GM12878 (cell line): ENCODE measurements around the gene COQ2. TPM values are rescaled to one million over a fixed set of nuclear protein-coding genes. Genes with fewer than 3 reads are reported as not detected.
A peak's percentile ranks its signal among the peaks of the same experiment; 100 is the strongest.

Source experiments
- BACH1 ChIP-seq: fragments of 450-650 bp; IDR thresholded peaks from 2 replicates; pipeline ENCODE4 v1.6.1; 2017; ENCODE audit warnings: mild to moderate bottlenecking, borderline replicate concordance
- CHD2 ChIP-seq: IDR thresholded peaks from 2 replicates; pipeline ENCODE4 v1.6.1; 2011; ENCODE audit warnings: low read depth, low read length, improper control_type of control experiment, borderline replicate concordance
- CHD4 ChIP-seq: fragments of 200-600 bp; sonication (generic); IDR thresholded peaks from 2 replicates; pipeline ENCODE4 v1.6.1; 2016; ENCODE audit warnings: mild to moderate bottlenecking
- HDGF ChIP-seq: fragments of 450-650 bp; IDR thresholded peaks from 2 replicates; pipeline ENCODE4 v1.6.1; 2016; ENCODE audit warnings: antibody characterized with exemption
- IRF3 ChIP-seq: fragments of 450-650 bp; IDR thresholded peaks from 2 replicates; pipeline ENCODE4 v1.6.1; 2014; ENCODE audit warnings: mild to moderate bottlenecking
- MEF2A ChIP-seq: IDR thresholded peaks from 2 replicates; pipeline ENCODE4 v1.6.1; 2011; ENCODE audit warnings: low read depth, mild to moderate bottlenecking, low read length, moderate library complexity; ENCODE audit not compliant: insufficient read depth
- NBN ChIP-seq: fragments of 450-650 bp; IDR thresholded peaks from 2 replicates; pipeline ENCODE4 v1.6.1; 2016
- NR2C2 ChIP-seq: IDR thresholded peaks from 2 replicates; pipeline ENCODE4 v1.6.1; 2011; ENCODE audit warnings: borderline replicate concordance, low read depth; ENCODE audit not compliant: control insufficient read depth, insufficient read length
- PKNOX1 ChIP-seq: fragments of 450-650 bp; IDR thresholded peaks from 2 replicates; pipeline ENCODE4 v1.6.1; 2016; ENCODE audit warnings: mild to moderate bottlenecking
- SIX5 ChIP-seq: IDR thresholded peaks from 2 replicates; pipeline ENCODE4 v1.6.1; 2011; ENCODE audit warnings: mild to moderate bottlenecking, low read depth, low read length, moderate library complexity; ENCODE audit not compliant: severe bottlenecking
- SKIL ChIP-seq: fragments of 450-650 bp; IDR thresholded peaks from 2 replicates; pipeline ENCODE4 v1.6.1; 2017; ENCODE audit warnings: mild to moderate bottlenecking, low read depth, inconsistent platforms; ENCODE audit not compliant: poor library complexity, severe bottlenecking
- YBX1 ChIP-seq: fragments of 450-650 bp; IDR thresholded peaks from 2 replicates; pipeline ENCODE4 v1.6.1; 2016; ENCODE audit warnings: antibody characterized with exemption
- YY1 ChIP-seq: IDR thresholded peaks from 2 replicates; pipeline ENCODE4 v1.6.1; 2011; ENCODE audit warnings: low read depth, mild to moderate bottlenecking, low read length
- ZZZ3 ChIP-seq: IDR thresholded peaks from 2 replicates; pipeline ENCODE4 v1.6.1; 2011; ENCODE audit warnings: low read depth; ENCODE audit not compliant: control insufficient read depth, insufficient read length
- polyA plus RNA-seq, 11 experiments: library from polyadenylated mRNA; depleted of rRNA in 4 of 11; unstranded in 6 of 11; stranded (reverse) in 5 of 11; fragments of >200 nt; fragmentation: Nextera tagmentation in 4 of 11; fragmentation: Illumina TruSeq in 1 of 11; extraction: Ambion mirVana in 4 of 11; extraction: Trizol in 1 of 11; gene quantifications; 1 replicate in 1 of 11; 2 replicates in 10 of 11; pipeline versions ENCODE4 v1.2.1 to v1.2.3, GENCODE V29; 2011 to 2016; ENCODE audit warnings: inconsistent platforms in 2 of 11, missing spikeins in 2 of 11, low read depth in 1 of 11
- total RNA-seq, 4 experiments: library from RNA; depleted of rRNA in 3 of 4; stranded (reverse); fragments of >200 nt in 3 of 4; fragmentation: Illumina TruSeq in 1 of 4; extraction: Trizol in 1 of 4; gene quantifications; 2 replicates each; pipeline versions ENCODE4 v1.2.1 to v1.2.3, GENCODE V29; 2013 to 2021
- TF ChIP-seq, protein P1 (sequence below): fragments of 450-650 bp; IDR thresholded peaks from 2 replicates; pipeline ENCODE4 v1.6.1; 2017; ENCODE audit warnings: mild to moderate bottlenecking, moderate library complexity
- TF ChIP-seq, protein P2 (sequence below): fragments of 450-650 bp; IDR thresholded peaks from 2 replicates; pipeline ENCODE4 v1.6.1; 2018; ENCODE audit warnings: mild to moderate bottlenecking, low read depth, moderate library complexity; ENCODE audit not compliant: partially characterized antibody

The COQ2 gene
- total and polyA plus RNA-seq, 10 of the 15 experiments (the other 5 are each of a cell fraction or from before 2014, with no cell fraction given): 5.0 to 46.7 (median 19.1) TPM

DNA sequence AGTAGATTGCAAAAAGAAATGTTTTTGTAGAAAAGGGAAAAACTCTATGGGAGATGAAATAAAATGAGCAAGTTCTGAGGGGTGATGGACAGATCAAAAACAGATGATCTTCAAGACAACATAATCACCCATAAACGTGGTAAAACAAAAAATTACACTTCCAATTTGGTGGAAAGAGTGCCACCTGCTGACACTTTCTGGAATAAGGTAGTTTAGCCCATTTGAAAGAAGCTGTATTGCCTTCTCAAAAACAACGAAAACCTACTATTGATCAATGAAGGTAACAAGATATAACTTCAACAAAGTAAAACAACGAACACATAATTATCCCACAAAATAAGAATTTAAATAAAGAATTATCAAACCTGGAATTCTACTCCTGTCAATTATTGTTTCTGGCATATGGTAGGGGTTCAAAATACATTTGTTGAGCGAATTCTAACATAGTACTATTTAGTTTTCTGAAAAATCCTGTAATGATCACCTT lies 2.5 kb downstream of the COQ2 start (continued):
- no peak for TF ChIP-seq CHD2
- TF ChIP-seq YY1: no peak
- 0 out of 2 replicates have a peak, but pooled peaks have one; percentile 12 for TF ChIP-seq MEF2A
- TF ChIP-seq HDGF: no peak
- no peak for TF ChIP-seq IRF3
- TF ChIP-seq, protein P1, sequence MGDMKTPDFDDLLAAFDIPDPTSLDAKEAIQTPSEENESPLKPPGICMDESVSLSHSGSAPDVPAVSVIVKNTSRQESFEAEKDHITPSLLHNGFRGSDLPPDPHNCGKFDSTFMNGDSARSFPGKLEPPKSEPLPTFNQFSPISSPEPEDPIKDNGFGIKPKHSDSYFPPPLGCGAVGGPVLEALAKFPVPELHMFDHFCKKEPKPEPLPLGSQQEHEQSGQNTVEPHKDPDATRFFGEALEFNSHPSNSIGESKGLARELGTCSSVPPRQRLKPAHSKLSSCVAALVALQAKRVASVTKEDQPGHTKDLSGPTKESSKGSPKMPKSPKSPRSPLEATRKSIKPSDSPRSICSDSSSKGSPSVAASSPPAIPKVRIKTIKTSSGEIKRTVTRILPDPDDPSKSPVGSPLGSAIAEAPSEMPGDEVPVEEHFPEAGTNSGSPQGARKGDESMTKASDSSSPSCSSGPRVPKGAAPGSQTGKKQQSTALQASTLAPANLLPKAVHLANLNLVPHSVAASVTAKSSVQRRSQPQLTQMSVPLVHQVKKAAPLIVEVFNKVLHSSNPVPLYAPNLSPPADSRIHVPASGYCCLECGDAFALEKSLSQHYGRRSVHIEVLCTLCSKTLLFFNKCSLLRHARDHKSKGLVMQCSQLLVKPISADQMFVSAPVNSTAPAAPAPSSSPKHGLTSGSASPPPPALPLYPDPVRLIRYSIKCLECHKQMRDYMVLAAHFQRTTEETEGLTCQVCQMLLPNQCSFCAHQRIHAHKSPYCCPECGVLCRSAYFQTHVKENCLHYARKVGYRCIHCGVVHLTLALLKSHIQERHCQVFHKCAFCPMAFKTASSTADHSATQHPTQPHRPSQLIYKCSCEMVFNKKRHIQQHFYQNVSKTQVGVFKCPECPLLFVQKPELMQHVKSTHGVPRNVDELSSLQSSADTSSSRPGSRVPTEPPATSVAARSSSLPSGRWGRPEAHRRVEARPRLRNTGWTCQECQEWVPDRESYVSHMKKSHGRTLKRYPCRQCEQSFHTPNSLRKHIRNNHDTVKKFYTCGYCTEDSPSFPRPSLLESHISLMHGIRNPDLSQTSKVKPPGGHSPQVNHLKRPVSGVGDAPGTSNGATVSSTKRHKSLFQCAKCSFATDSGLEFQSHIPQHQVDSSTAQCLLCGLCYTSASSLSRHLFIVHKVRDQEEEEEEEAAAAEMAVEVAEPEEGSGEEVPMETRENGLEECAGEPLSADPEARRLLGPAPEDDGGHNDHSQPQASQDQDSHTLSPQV: 0 out of 2 replicates have a peak, but pooled peaks have one; percentile 13
- TF ChIP-seq NBN: no peak; the same call in 1 of the 2 replicates
- no peak for TF ChIP-seq CHD4
- TF ChIP-seq SKIL: no peak
- peak; percentile 86 for TF ChIP-seq PKNOX1
- TF ChIP-seq, protein P2, sequence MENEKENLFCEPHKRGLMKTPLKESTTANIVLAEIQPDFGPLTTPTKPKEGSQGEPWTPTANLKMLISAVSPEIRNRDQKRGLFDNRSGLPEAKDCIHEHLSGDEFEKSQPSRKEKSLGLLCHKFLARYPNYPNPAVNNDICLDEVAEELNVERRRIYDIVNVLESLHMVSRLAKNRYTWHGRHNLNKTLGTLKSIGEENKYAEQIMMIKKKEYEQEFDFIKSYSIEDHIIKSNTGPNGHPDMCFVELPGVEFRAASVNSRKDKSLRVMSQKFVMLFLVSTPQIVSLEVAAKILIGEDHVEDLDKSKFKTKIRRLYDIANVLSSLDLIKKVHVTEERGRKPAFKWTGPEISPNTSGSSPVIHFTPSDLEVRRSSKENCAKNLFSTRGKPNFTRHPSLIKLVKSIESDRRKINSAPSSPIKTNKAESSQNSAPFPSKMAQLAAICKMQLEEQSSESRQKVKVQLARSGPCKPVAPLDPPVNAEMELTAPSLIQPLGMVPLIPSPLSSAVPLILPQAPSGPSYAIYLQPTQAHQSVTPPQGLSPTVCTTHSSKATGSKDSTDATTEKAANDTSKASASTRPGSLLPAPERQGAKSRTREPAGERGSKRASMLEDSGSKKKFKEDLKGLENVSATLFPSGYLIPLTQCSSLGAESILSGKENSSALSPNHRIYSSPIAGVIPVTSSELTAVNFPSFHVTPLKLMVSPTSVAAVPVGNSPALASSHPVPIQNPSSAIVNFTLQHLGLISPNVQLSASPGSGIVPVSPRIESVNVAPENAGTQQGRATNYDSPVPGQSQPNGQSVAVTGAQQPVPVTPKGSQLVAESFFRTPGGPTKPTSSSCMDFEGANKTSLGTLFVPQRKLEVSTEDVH: no peak
- no peak for TF ChIP-seq YBX1
- no peak for TF ChIP-seq BACH1
- no peak for TF ChIP-seq NR2C2
- TF ChIP-seq SIX5: no peak
- no peak for TF ChIP-seq ZZZ3
